ENCODE data around the gene OSM.

The OSM gene

GRCh38 chr22:30301995-30302809 lies 35.6 kb upstream of the OSM start:
- intact Hi-C loops (cut with DNase I), result no loop called here
- DNase-seq, result peak in 15 of 42 donors; percentile 12 to 60 (median 40)

- intact Hi-C loops (cut with DNase I), result no loop called here
- no peak for DNase-seq
These were observed 32.7 kb upstream of the OSM start for GRCh38 chr22:30299322-30299721.

- no peak for DNase-seq
- intact Hi-C loops (cut with DNase I), result no loop called here
These were observed 31.5 kb upstream of the OSM start for GRCh38 chr22:30297991-30298701.

- intact Hi-C loops (cut with DNase I), result no loop called here
These were observed 30.8 kb upstream of the OSM start for GRCh38 chr22:30297276-30297990.

GRCh38 chr22:30296833-30297232 lies 30.2 kb upstream of the OSM start:
- no peak for DNase-seq

More at GRCh38 chr22:30297276-30297990, 30.8 kb upstream of the OSM start:
- DNase-seq, result no peak

GRCh38 chr22:30296324-30296723 lies 29.7 kb upstream of the OSM start:
- intact Hi-C loops (cut with DNase I), result no loop called here
- no peak for DNase-seq

More at GRCh38 chr22:30296833-30297232, 30.2 kb upstream of the OSM start:
- intact Hi-C loops (cut with DNase I), result no loop called here

GRCh38 chr22:30295576-30295975 lies 28.9 kb upstream of the OSM start:
- DNase-seq, result no peak

GRCh38 chr22:30294830-30295229 lies 28.2 kb upstream of the OSM start:
- no peak for DNase-seq
- intact Hi-C loops (cut with DNase I), result loop anchor here (5.0 kb wide), 1 partner anchor 47 kb away; no protein-coding TSS in a partner anchor

More at GRCh38 chr22:30295576-30295975, 28.9 kb upstream of the OSM start:
- intact Hi-C loops (cut with DNase I), result no loop called here

GRCh38 chr22:30294066-30294465 lies 27.4 kb upstream of the OSM start:
- DNase-seq, result no peak

GRCh38 chr22:30293026-30293425 lies 26.4 kb upstream of the OSM start:
- no peak for DNase-seq
- intact Hi-C loops (cut with DNase I), result loop anchor here (5.0 kb wide), 1 partner anchor 49 kb away; no protein-coding TSS in a partner anchor

More at GRCh38 chr22:30294066-30294465, 27.4 kb upstream of the OSM start:
- intact Hi-C loops (cut with DNase I), result loop anchor here (5.0 kb wide), 1 partner anchor 48 kb away; no protein-coding TSS in a partner anchor

- peak in 5 of 42 donors; percentile 24 to 46 (median 33) for DNase-seq
- intact Hi-C loops (cut with DNase I), result loop anchor here (5.0 kb wide), 1 partner anchor 50 kb away; no protein-coding TSS in a partner anchor
These were observed 25.7 kb upstream of the OSM start for GRCh38 chr22:30292069-30292970.

GRCh38 chr22:30291058-30291892 lies 24.6 kb upstream of the OSM start:
- intact Hi-C loops (cut with DNase I), result loop anchor here (5.0 kb wide), 1 partner anchor 51 kb away; no protein-coding TSS in a partner anchor
- peak; percentile 68 to 95 (median 84) for DNase-seq

GRCh38 chr22:30290342-30291057 lies 23.8 kb upstream of the OSM start:
- no peak for DNase-seq
- intact Hi-C loops (cut with DNase I), result loop anchor here (5.0 kb wide), 1 partner anchor 52 kb away; no protein-coding TSS in a partner anchor

GRCh38 chr22:30289980-30290313 lies 23.3 kb upstream of the OSM start:
- DNase-seq, result no peak
- intact Hi-C loops (cut with DNase I), result loop anchor here (5.0 kb wide), 1 partner anchor 52 kb away; no protein-coding TSS in a partner anchor

GRCh38 chr22:30289141-30289979 lies 22.7 kb upstream of the OSM start, which contains the start of gene CASTOR1:
Gene CASTOR1 (minus strand): TSS chr22:30289505. CDS start chr22:30289497, 8 bp downstream.
- intact Hi-C loops (cut with DNase I), result no loop called here

More at GRCh38 chr22:30289141-30289979, 22.7 kb upstream of the OSM start, which contains the start of gene CASTOR1:
- peak; percentile 91 to 99 (median 98) for DNase-seq

All from head of caudate nucleus (tissue), 42 donors.